GM23338 (cell line): ENCODE data around the gene FHIT. TPM values are rescaled to one million over a fixed set of nuclear protein-coding genes. Genes with fewer than 3 reads are reported as not detected.

ENCODE experiments used
- ATAC-seq: fragments of 200-7000 bp; cut with Tn5 transposase; 3 replicates; pipeline ENCODE4 v1.9.1; 2020
- DNase-seq: peaks from one replicate; pipeline ENCODE4 v3.0.0-alpha.2; 2015; ENCODE audit warnings: low spot score
- H2AFZ ChIP-seq: fragments of 200-600 bp; sonication (generic); 2 replicates; pipeline ENCODE4 v1.8.0; 2016; ENCODE audit warnings: antibody characterized with exemption, mild to moderate bottlenecking, moderate library complexity
- H3F3A ChIP-seq: fragments of 200-600 bp; sonication (generic); replicated peaks from 2 replicates; pipeline ENCODE4 v1.8.0; 2017; ENCODE audit warnings: antibody characterized with exemption, mixed run types, low read depth
- H3K27ac ChIP-seq: fragments of 200-600 bp; sonication (generic); 2 replicates; pipeline ENCODE4 v1.6.1; 2016; ENCODE audit warnings: low read depth
- H3K27me3 ChIP-seq: fragments of 200-600 bp; sonication (generic); 2 replicates; pipeline ENCODE4 v1.8.0; 2016; ENCODE audit warnings: mild to moderate bottlenecking, mixed run types, moderate library complexity; ENCODE audit not compliant: insufficient read depth
- H3K36me3 ChIP-seq: fragments of 200-600 bp; sonication (generic); 2 replicates; pipeline ENCODE4 v1.8.0; 2016; ENCODE audit warnings: mild to moderate bottlenecking; ENCODE audit not compliant: insufficient read depth
- H3K4me1 ChIP-seq: fragments of 200-600 bp; sonication (generic); 2 replicates; pipeline ENCODE4 v1.8.0; 2016; ENCODE audit warnings: mild to moderate bottlenecking, moderate library complexity; ENCODE audit not compliant: insufficient read depth
- H3K4me2 ChIP-seq: fragments of 200-600 bp; sonication (generic); 2 replicates; pipeline ENCODE4 v1.7.1; 2017; ENCODE audit warnings: mixed run types
- H3K4me3 ChIP-seq: fragments of 200-600 bp; sonication (generic); 2 replicates; pipeline ENCODE4 v1.6.1; 2016; ENCODE audit warnings: mixed run types
- H3K79me2 ChIP-seq: fragments of 200-600 bp; sonication (generic); replicated peaks from 2 replicates; pipeline ENCODE4 v1.8.0; 2017; ENCODE audit warnings: mild to moderate bottlenecking; ENCODE audit not compliant: insufficient read depth
- H3K9me2 ChIP-seq: fragments of 200-600 bp; sonication (generic); 2 replicates; pipeline ENCODE4 v1.8.0; 2017; ENCODE audit not compliant: insufficient read depth
- H4K20me1 ChIP-seq: fragments of 200-600 bp; sonication (generic); replicated peaks from 2 replicates; pipeline ENCODE4 v1.8.0; 2017; ENCODE audit warnings: mild to moderate bottlenecking; ENCODE audit not compliant: insufficient read depth
- H3K27ac Mint-ChIP-seq: 2 replicates; pipeline ENCODE4 v1.8.0; 2020; ENCODE audit warnings: inconsistent platforms, mild to moderate bottlenecking, moderate library complexity, mixed read lengths
- H3K27me3 Mint-ChIP-seq: 3 replicates; pipeline ENCODE4 v1.8.0; 2022; ENCODE audit warnings: low read depth, mild to moderate bottlenecking, moderate library complexity, mixed read lengths, inconsistent platforms; ENCODE audit not compliant: insufficient read depth, poor library complexity
- H3K36me3 Mint-ChIP-seq: 3 replicates; pipeline ENCODE4 v1.8.0; 2021; ENCODE audit warnings: low read depth, mild to moderate bottlenecking, inconsistent platforms, moderate library complexity, mixed read lengths
- H3K4me1 Mint-ChIP-seq: 3 replicates; pipeline ENCODE4 v1.8.0; 2020; ENCODE audit warnings: mild to moderate bottlenecking, inconsistent platforms, mixed read lengths
- H3K4me3 Mint-ChIP-seq: 3 replicates; pipeline ENCODE4 v1.8.0; 2021; ENCODE audit warnings: moderate library complexity, mild to moderate bottlenecking, inconsistent platforms, mixed read lengths
- H3K9me3 Mint-ChIP-seq: 3 replicates; pipeline ENCODE4 v1.8.0; 2020; ENCODE audit warnings: moderate library complexity, mild to moderate bottlenecking, inconsistent platforms, mixed read lengths
- CREB1 ChIP-seq: fragments of 250-450 bp; sonication (Bioruptor Pico); IDR thresholded peaks from 2 replicates; pipeline ENCODE4 v1.5.0; 2020; ENCODE audit warnings: low read depth, mild to moderate bottlenecking, moderate library complexity
- ETS1 ChIP-seq: IDR thresholded peaks from 2 replicates; pipeline ENCODE4 v1.6.1; 2016; ENCODE audit warnings: antibody characterized with exemption
- EZH2 ChIP-seq: fragments of 200-600 bp; sonication (generic); IDR thresholded peaks from one replicate; pipeline ENCODE4 v1.8.0; 2017; ENCODE audit warnings: antibody characterized with exemption, mild to moderate bottlenecking, low read depth; ENCODE audit not compliant: unreplicated experiment
- EZH2phosphoT487 ChIP-seq: fragments of 200-600 bp; sonication (generic); IDR thresholded peaks from one replicate; pipeline ENCODE4 v1.8.1; 2018; ENCODE audit warnings: antibody characterized with exemption; ENCODE audit not compliant: unreplicated experiment
- JUNB ChIP-seq: IDR thresholded peaks from one replicate; pipeline ENCODE4 v1.6.1; 2016; ENCODE audit warnings: antibody characterized with exemption; ENCODE audit not compliant: unreplicated experiment
- STAT1 ChIP-seq: IDR thresholded peaks from one replicate; pipeline ENCODE4 v1.6.1; 2016; ENCODE audit warnings: antibody characterized with exemption; ENCODE audit not compliant: unreplicated experiment
- ZNF114 ChIP-seq: fragments of 250-450 bp; sonication (Bioruptor Pico); IDR thresholded peaks from 2 replicates; pipeline ENCODE4 v1.5.0; 2020; ENCODE audit warnings: mild to moderate bottlenecking, moderate library complexity
- ZNF331 ChIP-seq: fragments of 250-450 bp; sonication (Bioruptor Pico); IDR thresholded peaks from 2 replicates; pipeline ENCODE4 v1.5.0; 2020; ENCODE audit warnings: low read depth, mild to moderate bottlenecking, moderate library complexity
- ZNF462 ChIP-seq: fragments of 250-450 bp; sonication (Bioruptor Pico); IDR thresholded peaks from 2 replicates; pipeline ENCODE4 v1.5.0; 2020; ENCODE audit warnings: mild to moderate bottlenecking, moderate library complexity
- polyA plus RNA-seq: library from polyadenylated mRNA; unstranded; fragments of >200 nt; fragmentation: Nextera tagmentation; extraction: Ambion mirVana; gene quantifications from 2 replicates; pipeline ENCODE4 v1.2.1, GENCODE V29; 2016
- total RNA-seq: library from RNA; depleted of rRNA; stranded (reverse); fragments of >200 nt; shearing (Covaris generic); gene quantifications from 2 replicates; pipeline ENCODE4 v1.2.3, GENCODE V29; 2014

FHIT gene
- total and polyA plus RNA-seq, 2 experiments from 2014 or later, result 3.0 to 8.3 TPM

DNA sequence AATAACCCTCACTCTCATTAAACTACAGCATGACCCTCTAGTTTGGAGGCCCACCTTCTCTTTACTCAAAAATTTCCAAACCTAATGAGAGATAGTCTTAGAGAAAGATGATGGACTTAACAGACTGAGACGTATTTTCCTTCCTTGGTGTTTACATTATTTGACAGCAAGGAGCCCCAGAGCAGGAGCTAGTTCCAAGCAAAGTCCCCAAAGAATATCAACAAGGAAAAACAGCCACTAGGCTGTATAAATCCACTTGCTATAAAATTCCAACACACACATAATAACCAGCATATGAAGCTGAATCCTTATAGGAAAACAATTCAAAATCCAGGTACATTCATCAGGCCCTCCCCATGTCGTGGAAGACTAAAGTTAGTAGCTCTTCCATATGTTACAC, 660.0 kb downstream of the FHIT start (continued):
- TF ChIP-seq ZNF462 (CRISPR knock-in tag) (no peak), JUNB (no peak), CREB1 (CRISPR knock-in tag) (no peak), EZH2 (no peak), EZH2phosphoT487 (no peak), STAT1 (no peak)

DNA sequence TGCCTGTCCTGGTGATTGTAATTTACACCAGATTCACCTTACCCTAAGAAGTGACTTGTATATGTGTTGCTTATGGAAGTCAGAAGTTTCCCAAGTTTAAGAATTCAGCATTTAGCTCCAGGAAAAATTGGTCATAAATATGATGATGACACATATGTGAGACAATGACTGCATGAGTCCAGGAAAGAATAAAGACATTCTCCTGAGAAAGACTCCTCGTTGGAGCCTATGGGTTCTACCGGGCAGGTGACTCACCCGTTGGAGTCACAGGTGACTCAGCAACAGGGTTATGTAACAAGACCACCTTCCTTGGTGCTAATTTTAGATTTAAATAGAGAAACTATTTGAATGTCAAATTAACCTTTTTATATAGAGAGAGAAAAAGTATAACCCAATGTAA, 662.4 kb downstream of the FHIT start:
- H3K4me3 Mint-ChIP-seq, result no peak overlapping the region
- Histone ChIP-seq H3K27ac (no peak overlapping the region), H3K27me3 (no peaks in the 10 kb centered on the region), H3K9me2 (no peaks in the 10 kb centered on the region), H3K36me3 (0 out of 2 replicates have a peak, but pooled peaks cover 2% of the 10 kb centered on the region), H3K79me2 (no peaks in the 10 kb centered on the region), H4K20me1 (no peaks in the 10 kb centered on the region), H3K4me3 (no peak overlapping the region), H3K4me2 (no peak overlapping the region), H3F3A (no peaks in the 10 kb centered on the region), H2AFZ (no peak overlapping the region), H3K4me1 (peaks cover 8% of the 10 kb centered on the region)
- no peaks in the 10 kb centered on the region; the same call in 2 of the 3 replicates for H3K9me3 Mint-ChIP-seq
- no peak for ATAC-seq
- DNase-seq, result no peak
- peaks cover 4% of the 10 kb centered on the region; the same call in 2 of the 3 replicates for H3K4me1 Mint-ChIP-seq
- H3K27ac Mint-ChIP-seq, result no peak overlapping the region
- H3K27me3 Mint-ChIP-seq, result peaks cover 2% of the 10 kb centered on the region
- peaks cover 4% of the 10 kb centered on the region; the same call in 1 of the 3 replicates for H3K36me3 Mint-ChIP-seq
- TF ChIP-seq ZNF331 (CRISPR knock-in tag), result no peak
- no peak for TF ChIP-seq ETS1
- no peak for TF ChIP-seq ZNF114 (CRISPR knock-in tag)
- TF ChIP-seq ZNF462 (CRISPR knock-in tag), result no peak
- no peak for TF ChIP-seq CREB1 (CRISPR knock-in tag)
- no peak for TF ChIP-seq STAT1
- TF ChIP-seq JUNB, result no peak
- no peak for TF ChIP-seq EZH2
